Progenitor cell of endocrine pancreas (in vitro differentiated cells): ENCODE results near the gene SPATA13. TPM values are rescaled to one million over a fixed set of nuclear protein-coding genes. Genes with fewer than 3 reads are reported as not detected.

ENCODE experiments used
- DNase-seq: peaks from one replicate; pipeline ENCODE4 v3.0.0; 2021; ENCODE audit warnings: low spot score; ENCODE audit not compliant: unreplicated experiment
- H3K27ac Mint-ChIP-seq: 2 replicates; pipeline ENCODE4 v1.8.0; 2021; ENCODE audit warnings: mild to moderate bottlenecking, moderate library complexity, mixed read lengths
- H3K27me3 Mint-ChIP-seq: 2 replicates; pipeline ENCODE4 v1.8.0; 2021; ENCODE audit warnings: mixed read lengths
- H3K36me3 Mint-ChIP-seq: 2 replicates; pipeline ENCODE4 v1.8.0; 2022; ENCODE audit warnings: mixed read lengths; ENCODE audit not compliant: insufficient read depth
- H3K4me1 Mint-ChIP-seq: 2 replicates; pipeline ENCODE4 v1.8.0; 2021; ENCODE audit warnings: low read depth, mixed read lengths
- H3K4me3 Mint-ChIP-seq: 2 replicates; pipeline ENCODE4 v1.8.0; 2021; ENCODE audit warnings: low read depth, mild to moderate bottlenecking, moderate library complexity, mixed read lengths
- H3K9me3 Mint-ChIP-seq: 2 replicates; pipeline ENCODE4 v1.8.0; 2021; ENCODE audit warnings: low read depth, mixed read lengths
- total RNA-seq: library from RNA; stranded (reverse); gene quantifications from 2 replicates; pipeline ENCODE4 v1.2.1, GENCODE V29; 2021
- TF ChIP-seq, protein P1 (sequence below): fragments of 200-600 bp; sonication (generic); IDR thresholded peaks from one replicate; pipeline ENCODE4 v1.5.0; 2021; ENCODE audit warnings: antibody characterized with exemption, mild to moderate bottlenecking; ENCODE audit not compliant: unreplicated experiment

SPATA13 gene
- total RNA-seq, 1 donor from 2014 or later: 32.5 TPM

DNA sequence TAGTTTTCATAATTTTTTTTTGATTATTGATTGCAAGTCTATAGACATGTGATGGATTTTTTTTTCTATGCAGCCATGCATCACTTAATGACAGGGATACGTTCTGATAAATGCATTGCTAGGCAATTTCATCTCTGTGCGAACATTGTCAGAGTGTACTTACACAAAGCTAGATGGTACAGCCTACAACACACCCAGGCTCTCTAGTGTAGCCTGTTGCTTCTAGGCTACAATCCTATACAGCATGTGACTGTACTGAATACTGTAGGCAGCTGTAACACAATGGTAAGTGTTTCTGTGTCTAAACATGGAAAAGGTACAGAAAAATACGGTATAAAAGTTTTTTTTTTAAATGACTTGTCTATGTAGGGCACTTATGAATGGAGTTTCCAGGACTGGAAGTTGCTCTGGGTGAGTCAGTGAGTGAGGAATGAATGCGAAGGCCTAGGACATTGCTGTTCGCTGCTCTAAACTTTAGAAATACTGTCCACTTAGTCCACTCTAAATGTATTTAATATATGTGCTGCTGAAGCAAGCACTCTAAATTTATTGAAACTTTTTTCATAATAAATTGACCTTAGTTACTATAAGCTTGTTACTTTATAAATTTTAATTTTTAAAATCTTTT, 20.3 kb downstream of the SPATA13 start:
- peaks cover 46% of the 10 kb centered on the region for H3K4me1 Mint-ChIP-seq
- no peak overlapping the region for H3K27ac Mint-ChIP-seq
- H3K4me3 Mint-ChIP-seq: no peak overlapping the region
- peaks cover 6% of the 10 kb centered on the region for H3K36me3 Mint-ChIP-seq
- H3K27me3 Mint-ChIP-seq: peaks cover 11% of the 10 kb centered on the region
- TF ChIP-seq, protein P1, sequence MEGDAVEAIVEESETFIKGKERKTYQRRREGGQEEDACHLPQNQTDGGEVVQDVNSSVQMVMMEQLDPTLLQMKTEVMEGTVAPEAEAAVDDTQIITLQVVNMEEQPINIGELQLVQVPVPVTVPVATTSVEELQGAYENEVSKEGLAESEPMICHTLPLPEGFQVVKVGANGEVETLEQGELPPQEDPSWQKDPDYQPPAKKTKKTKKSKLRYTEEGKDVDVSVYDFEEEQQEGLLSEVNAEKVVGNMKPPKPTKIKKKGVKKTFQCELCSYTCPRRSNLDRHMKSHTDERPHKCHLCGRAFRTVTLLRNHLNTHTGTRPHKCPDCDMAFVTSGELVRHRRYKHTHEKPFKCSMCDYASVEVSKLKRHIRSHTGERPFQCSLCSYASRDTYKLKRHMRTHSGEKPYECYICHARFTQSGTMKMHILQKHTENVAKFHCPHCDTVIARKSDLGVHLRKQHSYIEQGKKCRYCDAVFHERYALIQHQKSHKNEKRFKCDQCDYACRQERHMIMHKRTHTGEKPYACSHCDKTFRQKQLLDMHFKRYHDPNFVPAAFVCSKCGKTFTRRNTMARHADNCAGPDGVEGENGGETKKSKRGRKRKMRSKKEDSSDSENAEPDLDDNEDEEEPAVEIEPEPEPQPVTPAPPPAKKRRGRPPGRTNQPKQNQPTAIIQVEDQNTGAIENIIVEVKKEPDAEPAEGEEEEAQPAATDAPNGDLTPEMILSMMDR: no peak
- DNase-seq: no peak
- no peaks in the 10 kb centered on the region for H3K9me3 Mint-ChIP-seq

DNA sequence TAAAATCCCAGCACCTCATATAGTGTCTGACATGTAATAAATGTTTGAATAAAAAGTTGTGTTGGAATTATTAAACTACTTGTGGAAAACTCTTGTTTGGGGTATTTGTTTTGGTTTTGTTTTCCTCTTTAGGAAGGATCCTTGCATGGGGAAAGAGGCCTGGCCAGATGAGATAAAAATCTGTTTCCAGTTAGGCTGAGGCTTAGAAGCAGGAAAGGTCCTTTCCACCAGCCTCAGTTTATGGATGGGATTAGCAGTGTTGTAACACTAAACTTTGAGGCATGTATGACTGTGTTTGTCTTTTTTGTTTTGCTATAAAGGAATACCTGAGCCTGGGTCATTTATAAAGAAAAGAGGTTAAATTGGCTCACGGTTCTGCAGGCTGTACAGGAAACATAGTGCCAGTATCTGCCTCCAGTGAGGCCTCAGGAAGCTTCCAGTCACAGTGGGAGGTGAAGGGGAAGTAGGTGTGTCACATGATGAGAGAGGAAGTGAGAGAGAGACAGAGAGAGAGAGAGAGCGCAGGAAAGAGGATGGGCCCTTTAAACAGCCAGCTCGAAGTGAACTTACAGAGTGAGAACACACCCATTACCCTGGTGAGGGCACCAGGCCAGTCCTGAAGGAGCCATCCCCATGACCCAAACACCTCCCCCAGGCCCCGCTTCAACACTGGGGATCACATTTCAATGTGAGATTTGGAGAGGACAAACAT, 21.6 kb downstream of the SPATA13 start:
- peak overlapping the region; percentile 60 for H3K27ac Mint-ChIP-seq
- DNase-seq: no peak
- peaks cover 5% of the 10 kb centered on the region for H3K27me3 Mint-ChIP-seq
- H3K9me3 Mint-ChIP-seq: no peaks in the 10 kb centered on the region
- H3K4me3 Mint-ChIP-seq: no peak overlapping the region
- peaks cover 8% of the 10 kb centered on the region for H3K36me3 Mint-ChIP-seq
- TF ChIP-seq, protein P1: no peak
- peaks cover 41% of the 10 kb centered on the region for H3K4me1 Mint-ChIP-seq

DNA sequence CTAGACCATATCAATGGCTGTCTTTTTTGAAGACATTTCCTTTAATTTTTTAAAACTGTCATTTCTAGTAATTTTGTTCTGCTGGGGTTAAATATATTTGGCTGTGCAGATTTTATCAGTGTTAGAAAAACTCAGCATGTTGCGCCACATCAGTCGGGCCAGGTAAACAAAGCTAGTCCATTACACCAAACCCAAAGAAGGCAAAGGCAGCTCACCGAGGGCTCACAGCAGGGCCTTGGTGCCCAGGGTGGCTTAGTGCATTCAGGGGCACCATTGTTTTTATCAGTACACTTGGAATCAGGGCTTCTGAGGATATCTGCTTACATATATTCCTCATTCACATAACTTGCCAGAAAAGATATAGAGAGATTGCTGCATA, 22.2 kb downstream of the SPATA13 start:
- H3K27me3 Mint-ChIP-seq: peaks cover 5% of the 10 kb centered on the region
- TF ChIP-seq, protein P1: no peak
- no peak for DNase-seq
- H3K9me3 Mint-ChIP-seq: no peaks in the 10 kb centered on the region
- H3K4me3 Mint-ChIP-seq: no peak overlapping the region
- peaks cover 13% of the 10 kb centered on the region for H3K36me3 Mint-ChIP-seq
- H3K4me1 Mint-ChIP-seq: peaks cover 43% of the 10 kb centered on the region
- peak overlapping the region; percentile 31 for H3K27ac Mint-ChIP-seq

DNA sequence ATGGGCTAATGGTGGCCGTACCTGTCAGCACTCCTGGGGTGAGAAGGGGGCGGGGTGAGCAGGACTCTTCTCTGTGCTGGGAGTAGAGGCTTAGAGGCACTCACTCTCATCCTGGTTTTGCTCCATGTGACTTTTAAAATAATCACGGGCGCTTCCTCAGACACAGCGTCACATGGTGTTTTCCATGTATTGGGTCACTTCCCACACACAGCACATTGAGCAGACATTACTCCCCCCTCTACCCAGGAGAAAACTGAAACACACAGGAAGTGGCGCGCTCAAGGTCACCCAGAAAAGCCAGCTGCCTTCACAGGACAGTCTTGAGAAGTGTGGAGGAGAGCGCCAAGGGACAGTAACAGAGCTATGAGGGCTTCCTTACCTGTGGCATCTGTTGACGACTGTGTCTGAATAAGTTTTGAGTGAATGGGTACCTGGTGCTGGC, 23.2 kb downstream of the SPATA13 start:
- DNase-seq: no peak
- Mint-ChIP-seq H3K9me3 (peaks cover 4% of the 10 kb centered on the region), H3K36me3 (peaks cover 14% of the 10 kb centered on the region), H3K4me3 (no peak overlapping the region), H3K4me1 (peaks cover 43% of the 10 kb centered on the region), H3K27ac (peak overlapping the region; percentile 94), H3K27me3 (peaks cover 5% of the 10 kb centered on the region)
- TF ChIP-seq, protein P1: no peak

DNA sequence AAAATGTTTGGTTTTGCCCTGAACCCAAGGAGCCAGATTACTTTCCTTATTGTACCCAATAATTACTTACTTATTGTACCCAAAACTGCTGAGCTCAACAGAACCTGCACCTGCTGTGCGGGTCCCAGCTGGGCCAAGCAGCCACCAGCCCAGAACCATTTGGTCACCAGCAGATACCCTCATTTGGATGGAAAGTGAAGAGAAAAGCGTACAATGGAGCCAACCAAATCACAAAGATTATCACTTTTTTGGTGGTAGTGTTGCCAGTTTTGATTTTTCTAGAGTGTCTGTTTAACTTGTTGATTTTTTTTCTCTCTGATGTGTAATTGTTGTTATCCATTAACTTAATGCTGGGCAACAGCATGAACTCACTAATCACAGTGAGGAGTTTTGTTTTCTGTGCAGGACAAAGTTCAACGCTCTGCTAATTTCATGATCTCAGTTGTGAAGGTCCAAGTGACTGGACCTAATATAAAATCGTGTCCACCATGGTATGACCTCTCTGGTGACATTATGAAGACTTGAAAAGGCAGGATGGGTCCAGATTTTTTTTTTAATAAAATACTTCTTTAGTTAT, 23.8 kb downstream of the SPATA13 start:
- Mint-ChIP-seq H3K9me3 (peaks cover 7% of the 10 kb centered on the region), H3K27me3 (peaks cover 5% of the 10 kb centered on the region), H3K4me1 (peaks cover 43% of the 10 kb centered on the region), H3K4me3 (peak overlapping the region; percentile 47), H3K27ac (peak overlapping the region; percentile 94), H3K36me3 (peaks cover 17% of the 10 kb centered on the region)
- TF ChIP-seq, protein P1: no peak
- DNase-seq: no peak
